ENCODE measurements around the gene MTA2.
A peak's percentile ranks its signal among the peaks of the same experiment; 100 is the strongest.

Gene MTA2

DNA sequence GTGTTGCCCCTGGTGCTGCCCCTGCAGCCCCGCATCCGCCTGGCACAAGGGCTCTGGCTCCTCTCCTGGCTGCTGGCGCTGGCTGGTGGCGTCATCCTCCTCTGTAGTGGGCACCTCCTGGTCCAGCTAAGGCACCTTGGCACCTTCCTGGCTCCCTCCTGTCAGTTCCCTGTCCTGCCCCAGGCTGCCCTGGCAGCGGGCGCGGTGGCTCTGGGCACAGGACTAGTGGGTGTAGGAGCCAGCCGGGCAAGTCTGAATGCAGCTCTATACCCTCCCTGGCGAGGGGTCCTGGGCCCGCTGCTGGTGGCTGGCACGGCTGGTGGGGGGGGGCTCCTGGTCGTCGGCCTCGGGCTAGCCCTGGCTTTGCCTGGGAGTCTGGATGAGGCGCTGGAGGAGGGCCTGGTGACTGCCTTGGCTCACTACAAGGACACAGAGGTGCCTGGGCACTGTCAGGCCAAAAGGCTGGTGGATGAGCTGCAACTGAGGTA is 11.7 kb upstream of the MTA2 start:
- peak overlapping the region; percentile 99 for H3K4me2 ChIP-seq
- H3K27ac ChIP-seq, result peak overlapping the region; percentile 59
- no peaks in the 10 kb centered on the region for H3K9me3 ChIP-seq
- H3K4me3 ChIP-seq, result no peak overlapping the region
- no peak overlapping the region for H3K9ac ChIP-seq
- H3K36me3 ChIP-seq, result peaks cover 47% of the 10 kb centered on the region
- H3K27me3 ChIP-seq, result no peaks in the 10 kb centered on the region
- TF ChIP-seq Cebpa-rat (IDR thresholded peaks at IDR 0.05), result no peak
- no peaks in the 10 kb centered on the region for H4K20me1 ChIP-seq
- H3K4me1 ChIP-seq, result peaks cover 40% of the 10 kb centered on the region

- Histone ChIP-seq H3K36me3 (peaks cover 52% of the 10 kb centered on the region), H3K27ac (peak within 1 kb of the TSS; percentile 90)
Measured at GRCh38 chr11:62612366-62613290, 11.0 kb upstream of the MTA2 start, which contains the start of the genes EML3 and ROM1. EML3 (minus strand) TSS chr11:62612775; CDS start chr11:62612457, 318 bp downstream. ROM1 (plus strand) TSS chr11:62613257; CDS start chr11:62613282, 25 bp downstream.

GRCh38 chr11:62611705-62612365 is 10.2 kb upstream of the MTA2 start:
- no peak for TF ChIP-seq Cebpa-rat (IDR thresholded peaks at IDR 0.05)
- H4K20me1 ChIP-seq, result no peaks in the 10 kb centered on the region
- H3K9ac ChIP-seq, result peak overlapping the region; percentile 93
- H3K27me3 ChIP-seq, result no peaks in the 10 kb centered on the region
- H3K4me2 ChIP-seq, result peak overlapping the region; percentile 99
- peaks cover 51% of the 10 kb centered on the region for H3K36me3 ChIP-seq
- peak overlapping the region; percentile 82 for H3K4me3 ChIP-seq
- H3K27ac ChIP-seq, result peak overlapping the region; percentile 90
- peaks cover 53% of the 10 kb centered on the region for H3K4me1 ChIP-seq
- H3K9me3 ChIP-seq, result no peaks in the 10 kb centered on the region

More at GRCh38 chr11:62612366-62613290, 11.0 kb upstream of the MTA2 start, which contains the start of the genes EML3 and ROM1:
- H3K4me2 ChIP-seq, result peak within 1 kb of the TSS; percentile 99
- H3K27me3 ChIP-seq, result no peaks in the 10 kb centered on the region
- no peak for TF ChIP-seq Cebpa-rat (IDR thresholded peaks at IDR 0.05)
- peak within 1 kb of the TSS; percentile 82 for H3K4me3 ChIP-seq
- H3K4me1 ChIP-seq, result peaks cover 47% of the 10 kb centered on the region
- H3K9me3 ChIP-seq, result no peaks in the 10 kb centered on the region
- H3K9ac ChIP-seq, result peak within 1 kb of the TSS; percentile 93
- H4K20me1 ChIP-seq, result no peaks in the 10 kb centered on the region

- Histone ChIP-seq H3K9ac (peak overlapping the region; percentile 93), H3K36me3 (peaks cover 51% of the 10 kb centered on the region), H3K4me2 (peak overlapping the region; percentile 99), H3K27me3 (no peaks in the 10 kb centered on the region), H3K4me1 (peaks cover 53% of the 10 kb centered on the region), H3K9me3 (no peaks in the 10 kb centered on the region), H3K4me3 (peak overlapping the region; percentile 82), H3K27ac (peak overlapping the region; percentile 90), H4K20me1 (no peaks in the 10 kb centered on the region)
- no peak for TF ChIP-seq Cebpa-rat (IDR thresholded peaks at IDR 0.05)
Measured at GRCh38 chr11:62610814-62611704, 9.4 kb upstream of the MTA2 start.

- Histone ChIP-seq H3K27ac (peak overlapping the region; percentile 90), H3K4me3 (peak overlapping the region; percentile 82; the same call in 1 of the 2 replicates), H3K4me1 (peaks cover 56% of the 10 kb centered on the region), H3K4me2 (peak overlapping the region; percentile 99), H4K20me1 (no peaks in the 10 kb centered on the region), H3K36me3 (peaks cover 51% of the 10 kb centered on the region), H3K27me3 (no peaks in the 10 kb centered on the region), H3K9me3 (no peaks in the 10 kb centered on the region), H3K9ac (peak overlapping the region; percentile 93)
- TF ChIP-seq Cebpa-rat (IDR thresholded peaks at IDR 0.05), result no peak
Measured at GRCh38 chr11:62610403-62610802, 8.7 kb upstream of the MTA2 start.

DNA sequence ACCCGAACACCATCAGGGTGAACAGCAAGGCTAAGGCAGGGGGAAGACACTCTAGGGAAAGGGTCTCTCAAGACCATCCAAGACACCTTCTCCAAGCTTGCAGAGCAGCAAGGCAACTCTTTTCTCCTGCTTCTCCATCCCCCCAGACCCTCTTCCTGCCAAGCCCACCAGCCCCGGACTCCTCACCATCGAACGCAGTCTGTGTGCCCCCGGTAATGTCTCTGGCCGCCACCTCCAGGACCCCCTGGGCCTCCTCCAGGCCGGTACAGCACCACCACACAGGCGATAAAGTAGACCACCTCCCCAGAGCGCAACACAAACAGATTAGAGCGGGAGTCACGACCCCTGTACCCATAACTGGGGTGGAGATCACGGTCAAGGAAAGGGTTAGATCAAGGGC is 7.1 kb upstream of the MTA2 start:
- H3K9ac ChIP-seq, result peak overlapping the region; percentile 48; the same call in 1 of the 2 replicates
- H3K27ac ChIP-seq, result 0 out of 2 replicates have a peak overlapping the region, but pooled peaks have one; percentile 30
- peaks cover 56% of the 10 kb centered on the region for H3K36me3 ChIP-seq
- no peaks in the 10 kb centered on the region for H4K20me1 ChIP-seq
- H3K4me1 ChIP-seq, result peaks cover 72% of the 10 kb centered on the region
- no peak for TF ChIP-seq Cebpa-rat (IDR thresholded peaks at IDR 0.05)
- no peaks in the 10 kb centered on the region for H3K27me3 ChIP-seq
- no peak overlapping the region for H3K4me3 ChIP-seq
- no peak overlapping the region; the same call in 1 of the 2 replicates for H3K4me2 ChIP-seq
- H3K9me3 ChIP-seq, result no peaks in the 10 kb centered on the region

DNA sequence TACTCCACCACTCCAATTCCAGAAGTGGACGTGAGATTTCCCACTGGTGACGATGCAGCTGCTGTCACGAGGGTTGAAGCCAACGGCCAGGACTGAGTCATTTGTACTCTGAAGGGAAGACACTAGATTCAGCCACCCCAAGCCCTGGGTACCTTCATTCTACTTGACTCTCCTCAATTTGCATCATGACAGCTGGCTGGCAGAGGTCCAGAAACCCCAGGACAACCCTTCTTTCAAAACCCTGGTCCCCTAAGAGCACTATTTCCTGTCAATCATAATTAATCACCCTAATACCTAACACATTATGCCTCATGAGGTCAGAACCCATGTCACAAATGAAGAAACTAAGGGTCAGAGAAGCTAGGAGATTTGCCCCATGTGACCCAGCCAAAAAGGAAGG is 6.0 kb upstream of the MTA2 start:
- TF ChIP-seq Cebpa-rat (IDR thresholded peaks at IDR 0.05), result no peak
- Histone ChIP-seq H3K4me3 (no peak overlapping the region), H3K4me1 (peaks cover 78% of the 10 kb centered on the region), H3K27ac (0 out of 2 replicates have a peak overlapping the region, but pooled peaks have one; percentile 41), H3K4me2 (peak overlapping the region; percentile 34), H3K36me3 (peaks cover 58% of the 10 kb centered on the region), H3K27me3 (no peaks in the 10 kb centered on the region), H3K9me3 (no peaks in the 10 kb centered on the region), H4K20me1 (no peaks in the 10 kb centered on the region), H3K9ac (no peak overlapping the region)

DNA sequence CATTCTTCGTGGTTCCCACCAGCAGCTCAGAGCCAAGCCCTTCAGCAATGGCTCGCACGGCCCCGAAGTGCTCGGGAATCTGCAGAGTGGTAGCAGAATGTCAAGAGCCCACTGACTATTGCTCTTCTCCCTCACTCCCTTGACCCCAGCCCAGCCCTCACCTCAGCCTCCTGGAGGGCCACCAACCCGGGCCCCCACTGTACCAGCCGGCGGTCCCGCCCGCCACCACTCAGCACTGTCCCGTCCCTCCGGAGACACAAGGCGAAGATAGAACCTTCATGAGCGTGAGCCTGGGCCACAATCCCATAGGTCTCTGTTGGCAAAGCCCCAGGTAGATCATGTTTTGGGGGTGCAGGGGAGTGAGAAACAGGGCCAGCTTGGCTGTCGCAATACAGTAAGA is 4.2 kb upstream of the MTA2 start:
- no peak overlapping the region for H3K9ac ChIP-seq
- no peak overlapping the region for H3K27ac ChIP-seq
- no peaks in the 10 kb centered on the region for H3K27me3 ChIP-seq
- peaks cover 1% of the 10 kb centered on the region; the same call in 1 of the 2 replicates for H4K20me1 ChIP-seq
- no peak overlapping the region for H3K4me3 ChIP-seq
- no peak overlapping the region for H3K4me2 ChIP-seq
- TF ChIP-seq Cebpa-rat (IDR thresholded peaks at IDR 0.05), result no peak
- peaks cover 58% of the 10 kb centered on the region for H3K36me3 ChIP-seq
- H3K4me1 ChIP-seq, result peaks cover 73% of the 10 kb centered on the region
- H3K9me3 ChIP-seq, result no peaks in the 10 kb centered on the region

DNA sequence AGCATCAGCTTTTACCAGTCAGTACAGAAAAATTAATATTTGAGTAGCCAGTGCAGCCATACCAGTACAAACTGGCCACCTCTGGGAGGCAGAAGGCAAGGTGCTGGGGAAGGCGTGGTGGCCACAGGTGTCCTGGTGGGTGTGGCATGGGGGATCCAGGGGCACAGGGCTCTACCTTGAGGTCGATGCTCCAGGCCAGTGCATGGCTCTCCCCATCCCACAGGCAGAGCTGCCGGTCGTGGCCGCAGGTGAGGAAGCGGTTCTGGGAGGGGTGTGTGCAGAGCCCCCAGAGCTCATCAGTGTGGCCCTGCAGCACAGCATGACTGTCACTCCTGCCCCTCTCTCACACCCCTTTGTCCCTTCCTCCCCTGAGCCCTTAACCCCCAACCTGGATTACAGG is 3.8 kb upstream of the MTA2 start:
- Histone ChIP-seq H3K4me2 (peak overlapping the region; percentile 28; the same call in 1 of the 2 replicates), H3K27ac (no peak overlapping the region), H3K4me1 (peaks cover 69% of the 10 kb centered on the region), H3K36me3 (peaks cover 58% of the 10 kb centered on the region), H3K9ac (no peak overlapping the region), H4K20me1 (peaks cover 6% of the 10 kb centered on the region; the same call in 1 of the 2 replicates), H3K9me3 (no peaks in the 10 kb centered on the region), H3K4me3 (no peak overlapping the region), H3K27me3 (no peaks in the 10 kb centered on the region)
- TF ChIP-seq Cebpa-rat (IDR thresholded peaks at IDR 0.05), result no peak

Data from BLaER1 (cell line).